PC-9 (cell line): ENCODE measurements around the gene RND3.

Experiments
- CTCF ChIP-seq: fragments of 200-600 bp; sonication (generic); conservative IDR thresholded peaks from 2 replicates; pipeline ENCODE4 v1.6.1; 2017; ENCODE audit warnings: mixed run types, antibody characterized with exemption, mild to moderate bottlenecking, moderate library complexity
- EZH2 ChIP-seq: fragments of 200-600 bp; sonication (generic); IDR thresholded peaks from 2 replicates; pipeline ENCODE4 v1.8.0; 2017; ENCODE audit warnings: antibody characterized with exemption, low read depth

- TF ChIP-seq CTCF (no peak), EZH2 (no peak)
Observed at GRCh38 chr2:150508497-150509137, 21.1 kb upstream of the RND3 start.
